K562 treated with DMSO at 1 percent for 24 hours (cell line): Measurements from ENCODE around the gene KRT222. TPM values are rescaled to one million over a fixed set of nuclear protein-coding genes. Genes with fewer than 3 reads are reported as not detected.

Experiments used
- total RNA-seq: library from RNA; unstranded; fragments of 300-600 nt; gene quantifications from 2 replicates; pipeline ENCODE4 v1.2.3, GENCODE V29; 2022; ENCODE audit warnings: low read depth; ENCODE audit not compliant: insufficient read depth

The KRT222 gene
- not detected in 2 replicates for total RNA-seq

GRCh38 chr17:40664582-40665333 is at the start of gene KRT222:
Gene KRT222, minus strand, starts transcription at chr17:40665177. Its CDS starts 78 bp downstream, at chr17:40665099.

GRCh38 chr17:40703652-40704051 is 38.7 kb upstream of the KRT222 start, which contains the start of gene KRT24:
Gene KRT24, minus strand, starts transcription at chr17:40703752. Its CDS starts 59 bp downstream, at chr17:40703693.

GRCh38 chr17:40647624-40648383 is 17.2 kb downstream of the KRT222 start, which contains the start of gene SMARCE1:
Gene SMARCE1, minus strand, starts transcription at chr17:40647818. Its CDS starts 2,016 bp downstream, at chr17:40645802.

Other genes with a start within 250 kb of the KRT222 start
- gene TOP2A, start 247.3 kb downstream of the KRT222 start, total RNA-seq = 150 and 192 TPM in 2 replicates
- gene IGFBP4, start 221.7 kb downstream of the KRT222 start, total RNA-seq = 95.4 and 111 TPM in 2 replicates
- gene TNS4, start 163.6 kb downstream of the KRT222 start, total RNA-seq = not detected in 2 replicates
- 1.4 and 1.5 TPM in 2 replicates for gene CCR7, start 99.7 kb downstream of the KRT222 start, total RNA-seq
- 64.9 and 65.1 TPM in 2 replicates for gene SMARCE1, start 17.4 kb downstream of the KRT222 start, total RNA-seq
- not detected in 2 replicates for gene KRT24, start 38.6 kb upstream of the KRT222 start, total RNA-seq
- gene KRT25, start 90.2 kb upstream of the KRT222 start, total RNA-seq = not detected in 2 replicates
- not detected in 2 replicates for gene KRT26, start 107.0 kb upstream of the KRT222 start, total RNA-seq
- gene KRT27, start 117.4 kb upstream of the KRT222 start, total RNA-seq = not detected in 2 replicates
- not detected in 2 replicates for gene KRT28, start 134.8 kb upstream of the KRT222 start, total RNA-seq
- 61.4 and 78.5 TPM in 2 replicates for gene KRT10, start 157.4 kb upstream of the KRT222 start, total RNA-seq
- 6.3 and 7.9 TPM in 2 replicates for gene KRT12, start 202.0 kb upstream of the KRT222 start, total RNA-seq
- not detected in 2 replicates for gene KRT20, start 220.1 kb upstream of the KRT222 start, total RNA-seq